Measurements from ENCODE around the gene TRIM75. TPM values are rescaled to one million over a fixed set of nuclear protein-coding genes. Genes with fewer than 3 reads are reported as not detected.
"Not testable (repeated sequence)": the region's sequence is repeated elsewhere in the genome, so short reads cannot be mapped to it uniquely, and the experiment has no call there.

The TRIM75 gene
- total and polyA plus RNA-seq, 5 donors from 2014 or later: not detected

GRCh38 chr4:165013691-165014090, 40.0 kb upstream of the TRIM75 start:
- Histone ChIP-seq H3K36me3 (ENCODE audit: control insufficient read depth, insufficient read depth, low read length) (no peaks in the 10 kb centered on the region), H3K27ac (ENCODE audit: insufficient read depth, low read length, poor library complexity, severe bottlenecking) (no peak overlapping the region), H3K4me3 (ENCODE audit: low read depth, low read length) (no peak overlapping the region), H3K9me3 (ENCODE audit: control insufficient read depth in 2 of 2, low read length in 2 of 2) (no peaks in the 10 kb centered on the region), H3K27me3 (ENCODE audit: control insufficient read depth, insufficient read depth, low read length) (no peaks in the 10 kb centered on the region), H3K4me1 (ENCODE audit: control insufficient read depth, insufficient read depth, low read length, poor library complexity, severe bottlenecking) (no peaks in the 10 kb centered on the region)
- DNase-seq (no peak), ATAC-seq (ENCODE audit: low read depth in 2 of 2) (no peak)
- Mint-ChIP-seq H3K4me1 (no peaks in the 10 kb centered on the region), H3K27me3 (peaks cover 4% of the 10 kb centered on the region), H3K9me3 (peaks cover 0 to 2% (median 0%) of the 10 kb centered on the region in 7 donors), H3K27ac (no peak overlapping the region), H3K4me3 (no peak overlapping the region), H3K36me3 (no peaks in the 10 kb centered on the region)

DNA sequence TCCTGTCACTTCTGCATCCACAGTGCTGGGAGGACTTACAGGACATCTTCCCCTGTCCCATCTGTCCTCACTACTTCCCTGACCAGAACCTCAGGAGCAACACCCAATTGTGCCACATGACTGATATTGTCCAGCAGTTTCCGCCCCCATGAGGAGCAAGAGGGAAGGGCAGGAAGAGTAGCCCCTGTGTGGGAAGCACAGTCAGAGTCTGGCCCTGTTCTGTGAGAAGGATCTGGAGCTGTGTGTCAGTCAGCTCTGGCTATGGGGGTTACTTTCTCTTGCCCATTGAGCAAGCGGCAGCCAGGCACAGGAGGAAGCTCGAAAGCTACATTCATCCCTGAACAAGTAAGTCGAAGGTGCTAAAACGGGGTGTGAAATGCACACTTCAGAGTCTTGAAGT, 36.7 kb upstream of the TRIM75 start:
- Mint-ChIP-seq H3K27ac (no peak overlapping the region), H3K4me3 (no peak overlapping the region), H3K4me1 (no peaks in the 10 kb centered on the region), H3K36me3 (no peaks in the 10 kb centered on the region), H3K9me3 (peaks cover 0 to 5% (median 0%) of the 10 kb centered on the region in 7 donors), H3K27me3 (no peaks in the 10 kb centered on the region)
- Histone ChIP-seq H3K4me1 (ENCODE audit: control insufficient read depth, insufficient read depth, low read length, poor library complexity, severe bottlenecking) (no peaks in the 10 kb centered on the region), H3K9me3 (ENCODE audit: control insufficient read depth in 2 of 2, low read length in 2 of 2) (no peaks in the 10 kb centered on the region), H3K27ac (ENCODE audit: insufficient read depth, low read length, poor library complexity, severe bottlenecking) (no peak overlapping the region), H3K4me3 (ENCODE audit: low read depth, low read length) (no peak overlapping the region), H3K27me3 (ENCODE audit: control insufficient read depth, insufficient read depth, low read length) (no peaks in the 10 kb centered on the region), H3K36me3 (ENCODE audit: control insufficient read depth, insufficient read depth, low read length) (no peaks in the 10 kb centered on the region)
- no peak for DNase-seq
- no peak for ATAC-seq (ENCODE audit: low read depth in 2 of 2)

DNA sequence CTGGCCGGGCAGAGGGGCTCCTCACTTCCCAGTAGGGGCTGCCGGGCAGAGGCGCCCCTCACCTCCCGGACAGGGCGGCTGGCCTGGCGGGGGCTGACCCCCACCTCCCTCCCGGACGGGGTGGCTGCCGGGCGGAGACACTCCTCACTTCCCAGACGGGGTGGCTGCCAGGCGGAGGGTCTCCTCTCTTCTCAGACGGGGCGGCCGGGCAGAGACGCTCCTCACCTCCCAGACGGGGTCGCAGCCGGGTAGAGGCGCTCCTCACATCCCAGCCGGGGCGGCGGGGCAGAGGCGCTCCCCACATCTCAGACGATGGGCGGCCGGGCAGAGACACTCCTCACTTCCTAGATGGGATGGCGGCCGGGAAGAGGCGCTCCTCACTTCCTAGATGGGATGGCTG, 33.7 kb upstream of the TRIM75 start:
- not testable (repeated sequence) for H3K4me1 Mint-ChIP-seq; H3K9me3 ChIP-seq (ENCODE audit: control insufficient read depth in 2 of 2, low read length in 2 of 2); H3K4me3 Mint-ChIP-seq; H3K9me3 Mint-ChIP-seq; H3K36me3 Mint-ChIP-seq; H3K27me3 Mint-ChIP-seq; H3K4me3 ChIP-seq (ENCODE audit: low read depth, low read length); H3K27me3 ChIP-seq (ENCODE audit: control insufficient read depth, insufficient read depth, low read length); H3K4me1 ChIP-seq (ENCODE audit: control insufficient read depth, insufficient read depth, low read length, poor library complexity, severe bottlenecking); H3K36me3 ChIP-seq (ENCODE audit: control insufficient read depth, insufficient read depth, low read length); H3K27ac Mint-ChIP-seq; ATAC-seq (ENCODE audit: low read depth in 2 of 2); H3K27ac ChIP-seq (ENCODE audit: insufficient read depth, low read length, poor library complexity, severe bottlenecking); DNase-seq

DNA sequence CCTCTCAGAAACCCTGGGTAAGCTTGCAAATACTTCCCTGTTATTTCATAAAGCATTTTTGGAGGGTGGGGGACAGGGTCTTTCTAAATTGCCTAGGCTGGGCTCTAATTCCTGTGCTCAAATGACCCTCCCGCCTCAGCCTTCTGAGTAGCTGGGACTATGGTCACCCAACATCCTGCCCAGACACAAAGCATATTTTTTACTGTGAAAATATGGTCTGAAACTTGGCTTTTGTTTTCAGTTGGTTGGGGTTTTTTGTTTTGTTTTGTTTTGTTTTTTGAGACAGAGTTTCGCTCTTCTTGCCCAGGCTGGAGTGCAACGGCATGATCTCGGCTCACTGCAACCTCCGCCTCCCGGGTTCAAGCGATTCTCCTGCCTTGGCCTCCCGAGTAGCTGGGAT, 27.9 kb upstream of the TRIM75 start:
- not testable (repeated sequence) for H3K36me3 Mint-ChIP-seq; H3K27me3 ChIP-seq (ENCODE audit: control insufficient read depth, insufficient read depth, low read length); H3K4me1 Mint-ChIP-seq; H3K9me3 Mint-ChIP-seq; H3K27me3 Mint-ChIP-seq; H3K4me3 ChIP-seq (ENCODE audit: low read depth, low read length); H3K27ac Mint-ChIP-seq; H3K36me3 ChIP-seq (ENCODE audit: control insufficient read depth, insufficient read depth, low read length); H3K9me3 ChIP-seq (ENCODE audit: control insufficient read depth in 2 of 2, low read length in 2 of 2); H3K4me1 ChIP-seq (ENCODE audit: control insufficient read depth, insufficient read depth, low read length, poor library complexity, severe bottlenecking); H3K27ac ChIP-seq (ENCODE audit: insufficient read depth, low read length, poor library complexity, severe bottlenecking); DNase-seq; H3K4me3 Mint-ChIP-seq; ATAC-seq (ENCODE audit: low read depth in 2 of 2)

DNA sequence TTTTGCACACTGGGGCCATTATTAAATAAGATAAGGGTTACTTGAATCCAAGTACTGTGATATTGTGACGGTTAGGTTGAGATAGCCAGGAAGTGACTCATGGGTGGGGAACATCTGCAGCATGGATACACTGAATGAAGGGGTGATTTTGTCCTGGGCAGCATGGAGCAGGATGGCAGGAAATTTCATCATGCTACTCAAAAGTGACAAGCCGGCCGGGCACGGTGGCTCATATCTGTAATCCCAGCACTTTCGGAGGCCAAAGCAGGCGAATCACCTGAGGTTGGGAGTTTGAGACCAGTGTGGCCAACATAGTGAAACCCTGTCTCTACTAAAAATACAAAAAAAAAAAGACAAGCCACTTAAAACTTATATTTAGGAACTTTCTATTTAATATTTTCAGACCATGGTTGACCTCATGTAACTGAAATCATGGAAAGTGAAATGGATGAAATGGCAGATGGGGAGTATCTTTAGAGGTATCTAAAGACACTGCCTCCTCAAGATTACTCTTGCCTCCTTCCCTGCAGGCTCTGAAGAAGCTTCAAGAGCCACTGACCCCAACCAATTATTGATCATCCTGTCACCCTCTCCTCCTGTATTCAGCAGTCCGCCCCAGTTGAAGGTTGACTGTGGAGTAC, 25.8 kb upstream of the TRIM75 start:
- Histone ChIP-seq H3K27ac (ENCODE audit: insufficient read depth, low read length, poor library complexity, severe bottlenecking) (no peak overlapping the region), H3K9me3 (ENCODE audit: control insufficient read depth in 2 of 2, low read length in 2 of 2) (no peaks in the 10 kb centered on the region), H3K4me1 (ENCODE audit: control insufficient read depth, insufficient read depth, low read length, poor library complexity, severe bottlenecking) (no peaks in the 10 kb centered on the region), H3K36me3 (ENCODE audit: control insufficient read depth, insufficient read depth, low read length) (no peaks in the 10 kb centered on the region), H3K27me3 (ENCODE audit: control insufficient read depth, insufficient read depth, low read length) (no peaks in the 10 kb centered on the region), H3K4me3 (ENCODE audit: low read depth, low read length) (no peak overlapping the region)
- ATAC-seq (ENCODE audit: low read depth in 2 of 2) (no peak), DNase-seq (no peak)
- no peaks in the 10 kb centered on the region for H3K36me3 Mint-ChIP-seq
- no peaks in the 10 kb centered on the region for H3K9me3 Mint-ChIP-seq
- H3K27ac Mint-ChIP-seq: no peak overlapping the region
- H3K4me3 Mint-ChIP-seq: no peak overlapping the region
- H3K4me1 Mint-ChIP-seq: no peaks in the 10 kb centered on the region
- H3K27me3 Mint-ChIP-seq: peaks cover 5% of the 10 kb centered on the region

GRCh38 chr4:165031436-165032211, 22.0 kb upstream of the TRIM75 start, which contains the start of gene TRIM60:
TSS of gene TRIM60 (plus strand) at chr4:165031999. CDS start at chr4:165040073, 8,074 bp downstream.
- Histone ChIP-seq H3K27ac (ENCODE audit: insufficient read depth, low read length, poor library complexity, severe bottlenecking) (no peak within 1 kb of the TSS), H3K27me3 (ENCODE audit: control insufficient read depth, insufficient read depth, low read length) (no peaks in the 10 kb centered on the region), H3K4me3 (ENCODE audit: low read depth, low read length) (no peak within 1 kb of the TSS), H3K36me3 (ENCODE audit: control insufficient read depth, insufficient read depth, low read length) (no peaks in the 10 kb centered on the region), H3K4me1 (ENCODE audit: control insufficient read depth, insufficient read depth, low read length, poor library complexity, severe bottlenecking) (no peaks in the 10 kb centered on the region), H3K9me3 (ENCODE audit: control insufficient read depth in 2 of 2, low read length in 2 of 2) (no peaks in the 10 kb centered on the region)
- Mint-ChIP-seq H3K4me1 (no peaks in the 10 kb centered on the region), H3K36me3 (no peaks in the 10 kb centered on the region), H3K9me3 (no peaks in the 10 kb centered on the region), H3K27ac (no peak within 1 kb of the TSS), H3K4me3 (no peak within 1 kb of the TSS), H3K27me3 (no peaks in the 10 kb centered on the region)
- DNase-seq (no peak), ATAC-seq (ENCODE audit: low read depth in 2 of 2) (no peak)

DNA sequence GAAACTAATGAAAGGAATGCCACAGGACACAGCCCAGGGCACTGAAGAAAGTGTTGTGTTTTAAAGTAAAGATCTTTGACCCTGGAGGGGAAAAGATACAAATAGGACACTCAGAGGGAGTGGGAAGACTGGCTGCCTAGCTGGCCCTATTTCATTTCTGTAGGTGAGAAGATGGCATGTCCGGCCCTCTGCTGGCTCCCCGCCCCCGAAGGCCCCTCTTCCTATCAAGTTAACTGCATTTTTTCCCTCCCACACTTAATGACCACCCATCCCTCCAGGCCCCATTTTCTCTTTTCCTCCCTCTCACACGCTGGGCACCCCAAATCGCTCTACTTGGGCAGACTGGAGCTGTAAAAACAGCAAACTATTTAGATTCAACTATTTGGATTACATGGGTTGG, 5.5 kb upstream of the TRIM75 start:
- Histone ChIP-seq H3K27me3 (ENCODE audit: control insufficient read depth, insufficient read depth, low read length) (no peaks in the 10 kb centered on the region), H3K4me1 (ENCODE audit: control insufficient read depth, insufficient read depth, low read length, poor library complexity, severe bottlenecking) (no peaks in the 10 kb centered on the region), H3K4me3 (ENCODE audit: low read depth, low read length) (no peak overlapping the region), H3K9me3 (ENCODE audit: control insufficient read depth in 2 of 2, low read length in 2 of 2) (no peaks in the 10 kb centered on the region), H3K36me3 (ENCODE audit: control insufficient read depth, insufficient read depth, low read length) (no peaks in the 10 kb centered on the region), H3K27ac (ENCODE audit: insufficient read depth, low read length, poor library complexity, severe bottlenecking) (no peak overlapping the region)
- Mint-ChIP-seq H3K9me3 (peaks cover 0 to 4% (median 0%) of the 10 kb centered on the region in 7 donors), H3K27me3 (peaks cover 7% of the 10 kb centered on the region), H3K4me3 (no peak overlapping the region), H3K27ac (no peak overlapping the region), H3K36me3 (no peaks in the 10 kb centered on the region), H3K4me1 (no peaks in the 10 kb centered on the region)
- DNase-seq (no peak), ATAC-seq (ENCODE audit: low read depth in 2 of 2) (no peak)

DNA sequence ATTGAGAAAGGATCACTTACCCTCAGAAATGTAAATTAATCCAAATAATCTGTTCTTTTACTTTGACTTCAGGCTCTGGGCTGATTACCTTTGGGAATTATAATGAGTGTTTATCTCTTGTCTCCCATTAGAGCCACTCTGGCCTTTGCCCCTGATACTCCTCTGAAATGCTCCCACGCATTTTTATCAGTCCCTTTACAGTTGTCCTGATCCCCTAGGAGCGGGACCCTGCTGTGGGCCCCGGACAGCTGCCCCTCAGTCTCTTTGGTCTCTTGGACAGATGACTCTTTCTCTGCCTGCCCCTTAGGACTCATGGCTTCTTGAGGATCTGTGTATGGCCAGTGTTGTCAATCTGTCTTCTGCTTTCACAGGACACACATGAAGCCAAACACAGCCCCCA, 1.0 kb upstream of the TRIM75 start:
- H3K36me3 ChIP-seq (ENCODE audit: control insufficient read depth, insufficient read depth, low read length): no peaks in the 10 kb centered on the region
- ATAC-seq (ENCODE audit: low read depth in 2 of 2) (no peak), DNase-seq (no peak)
- H3K27ac ChIP-seq (ENCODE audit: insufficient read depth, low read length, poor library complexity, severe bottlenecking): no peak overlapping the region
- peaks cover 3% of the 10 kb centered on the region for H3K27me3 Mint-ChIP-seq
- no peaks in the 10 kb centered on the region for H3K9me3 ChIP-seq (ENCODE audit: control insufficient read depth in 2 of 2, low read length in 2 of 2)
- H3K36me3 Mint-ChIP-seq: no peaks in the 10 kb centered on the region
- peaks cover 0 to 1% (median 0%) of the 10 kb centered on the region in 7 donors for H3K9me3 Mint-ChIP-seq
- no peaks in the 10 kb centered on the region for H3K27me3 ChIP-seq (ENCODE audit: control insufficient read depth, insufficient read depth, low read length)
- no peaks in the 10 kb centered on the region for H3K4me1 Mint-ChIP-seq
- H3K4me1 ChIP-seq (ENCODE audit: control insufficient read depth, insufficient read depth, low read length, poor library complexity, severe bottlenecking): no peaks in the 10 kb centered on the region
- H3K27ac Mint-ChIP-seq: no peak overlapping the region
- no peak overlapping the region for H3K4me3 Mint-ChIP-seq
- no peak overlapping the region for H3K4me3 ChIP-seq (ENCODE audit: low read depth, low read length)
